GM12892 (cell line): ENCODE results near the gene HADHB.

ENCODE experiments used
- POLR2A ChIP-seq: IDR thresholded peaks from 2 replicates; pipeline ENCODE4 v1.6.1; 2011; ENCODE audit warnings: low read depth, low read length, control low read depth
- POLR2AphosphoS5 ChIP-seq: IDR thresholded peaks from 2 replicates; pipeline ENCODE4 v1.6.1; 2011; ENCODE audit warnings: low read depth, low read length, control low read depth
- TAF1 ChIP-seq: IDR thresholded peaks from 2 replicates; pipeline ENCODE4 v1.6.1; 2011; ENCODE audit warnings: low read depth, mild to moderate bottlenecking, control low read depth, low read length, borderline replicate concordance

DNA sequence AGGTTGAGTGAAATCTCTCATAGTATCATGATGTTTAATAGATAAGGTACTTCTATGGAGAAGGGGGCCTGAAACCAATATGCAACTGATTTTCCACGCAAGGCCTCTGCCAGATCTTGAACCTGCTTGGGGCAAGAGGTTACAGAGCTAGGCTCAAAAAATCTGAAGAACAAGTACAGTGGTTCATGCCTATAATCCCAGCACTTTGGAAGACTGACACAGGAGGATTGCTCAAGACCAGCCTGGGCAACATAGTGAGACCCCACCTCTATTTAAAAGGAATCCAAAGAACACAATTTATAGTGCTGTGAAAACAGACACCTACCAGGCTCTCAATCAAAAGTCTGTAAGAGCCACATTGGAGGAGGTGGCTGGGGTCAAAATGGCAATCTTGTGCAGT, 28.9 kb upstream of the HADHB start:
- TF ChIP-seq POLR2AphosphoS5 (no peak), POLR2A (no peak), TAF1 (no peak)
